Measurements from ENCODE around the gene HLA-C.

HLA-C gene

GRCh38 chr6:31252625-31253024, 19.3 kb downstream of the HLA-C start:
- H3K4me3 ChIP-seq (ENCODE audit: low read depth, low read length), result no peak overlapping the region
- in situ Hi-C loops (cut with HindIII; ENCODE audit: low pct_ligation_motif_present, low sequenced_read_pairs), result no loop called here
- no peak overlapping the region for H3K27ac ChIP-seq
- peaks cover 7% of the 10 kb centered on the region for H3K27me3 ChIP-seq (replicated peaks)
- no peak for DNase-seq
- no peaks in the 10 kb centered on the region for H3K36me3 ChIP-seq (replicated peaks)
- TF ChIP-seq, protein P1, sequence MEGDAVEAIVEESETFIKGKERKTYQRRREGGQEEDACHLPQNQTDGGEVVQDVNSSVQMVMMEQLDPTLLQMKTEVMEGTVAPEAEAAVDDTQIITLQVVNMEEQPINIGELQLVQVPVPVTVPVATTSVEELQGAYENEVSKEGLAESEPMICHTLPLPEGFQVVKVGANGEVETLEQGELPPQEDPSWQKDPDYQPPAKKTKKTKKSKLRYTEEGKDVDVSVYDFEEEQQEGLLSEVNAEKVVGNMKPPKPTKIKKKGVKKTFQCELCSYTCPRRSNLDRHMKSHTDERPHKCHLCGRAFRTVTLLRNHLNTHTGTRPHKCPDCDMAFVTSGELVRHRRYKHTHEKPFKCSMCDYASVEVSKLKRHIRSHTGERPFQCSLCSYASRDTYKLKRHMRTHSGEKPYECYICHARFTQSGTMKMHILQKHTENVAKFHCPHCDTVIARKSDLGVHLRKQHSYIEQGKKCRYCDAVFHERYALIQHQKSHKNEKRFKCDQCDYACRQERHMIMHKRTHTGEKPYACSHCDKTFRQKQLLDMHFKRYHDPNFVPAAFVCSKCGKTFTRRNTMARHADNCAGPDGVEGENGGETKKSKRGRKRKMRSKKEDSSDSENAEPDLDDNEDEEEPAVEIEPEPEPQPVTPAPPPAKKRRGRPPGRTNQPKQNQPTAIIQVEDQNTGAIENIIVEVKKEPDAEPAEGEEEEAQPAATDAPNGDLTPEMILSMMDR (IDR thresholded peaks at IDR 0.05; ENCODE audit: low read depth, low read length, missing control alignments), result peak; percentile 15

- Histone ChIP-seq H3K27ac (no peak overlapping the region), H3K4me3 (ENCODE audit: low read depth, low read length) (no peak overlapping the region), H3K27me3 (replicated peaks) (peaks cover 7% of the 10 kb centered on the region), H3K36me3 (replicated peaks) (no peaks in the 10 kb centered on the region)
- DNase-seq, result no peak
- in situ Hi-C loops (cut with HindIII; ENCODE audit: low pct_ligation_motif_present, low sequenced_read_pairs), result no loop called here
- TF ChIP-seq, protein P1 (IDR thresholded peaks at IDR 0.05; ENCODE audit: low read depth, low read length, missing control alignments), result no peak
These were observed 20.6 kb downstream of the HLA-C start for GRCh38 chr6:31251261-31251660.

DNA sequence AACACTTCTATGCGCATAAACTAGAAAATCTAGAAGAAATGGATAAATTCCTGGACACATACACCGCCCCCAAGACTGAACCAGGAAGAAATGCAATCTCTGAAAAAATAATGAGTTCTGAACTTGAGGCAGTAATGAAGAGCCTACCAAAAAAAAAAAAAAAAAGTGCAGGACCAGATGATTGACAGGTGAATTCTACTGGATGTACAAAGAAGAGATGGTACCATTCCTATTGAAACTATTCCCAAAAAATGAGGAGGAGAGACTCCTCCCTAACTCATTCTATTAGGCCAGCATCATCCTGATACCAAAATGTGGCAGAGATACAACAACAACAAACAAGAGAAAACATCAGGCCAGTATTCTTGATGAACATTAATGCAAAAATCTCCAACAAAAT, 22.7 kb downstream of the HLA-C start:
- in situ Hi-C loops (cut with HindIII; ENCODE audit: low pct_ligation_motif_present, low sequenced_read_pairs), result no loop called here
- no peaks in the 10 kb centered on the region for H3K36me3 ChIP-seq (replicated peaks)
- TF ChIP-seq, protein P1 (IDR thresholded peaks at IDR 0.05; ENCODE audit: low read depth, low read length, missing control alignments), result no peak
- no peak overlapping the region for H3K4me3 ChIP-seq (ENCODE audit: low read depth, low read length)
- DNase-seq, result no peak
- no peak overlapping the region for H3K27ac ChIP-seq
- peaks cover 7% of the 10 kb centered on the region for H3K27me3 ChIP-seq (replicated peaks)

DNA sequence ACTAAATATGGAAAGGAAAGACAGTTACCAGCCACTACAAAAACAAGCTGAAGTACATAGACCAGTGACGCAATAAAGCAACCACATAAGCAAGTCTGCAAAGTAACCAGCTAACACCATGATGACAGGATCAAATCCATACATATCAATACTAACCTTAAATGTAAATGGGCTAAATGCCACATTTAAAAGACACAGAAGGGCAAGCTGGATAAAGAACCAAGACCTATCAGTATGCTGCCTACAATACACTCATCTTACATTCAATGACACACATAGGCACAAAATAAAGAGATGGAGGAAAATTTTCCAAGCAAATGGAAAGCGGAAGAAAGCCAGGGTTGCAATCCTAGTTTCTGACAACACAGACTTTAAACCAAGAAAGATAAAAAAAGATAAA, 24.1 kb downstream of the HLA-C start:
- in situ Hi-C loops (cut with HindIII; ENCODE audit: low pct_ligation_motif_present, low sequenced_read_pairs), result no loop called here
- TF ChIP-seq, protein P1 (IDR thresholded peaks at IDR 0.05; ENCODE audit: low read depth, low read length, missing control alignments), result no peak

DNA sequence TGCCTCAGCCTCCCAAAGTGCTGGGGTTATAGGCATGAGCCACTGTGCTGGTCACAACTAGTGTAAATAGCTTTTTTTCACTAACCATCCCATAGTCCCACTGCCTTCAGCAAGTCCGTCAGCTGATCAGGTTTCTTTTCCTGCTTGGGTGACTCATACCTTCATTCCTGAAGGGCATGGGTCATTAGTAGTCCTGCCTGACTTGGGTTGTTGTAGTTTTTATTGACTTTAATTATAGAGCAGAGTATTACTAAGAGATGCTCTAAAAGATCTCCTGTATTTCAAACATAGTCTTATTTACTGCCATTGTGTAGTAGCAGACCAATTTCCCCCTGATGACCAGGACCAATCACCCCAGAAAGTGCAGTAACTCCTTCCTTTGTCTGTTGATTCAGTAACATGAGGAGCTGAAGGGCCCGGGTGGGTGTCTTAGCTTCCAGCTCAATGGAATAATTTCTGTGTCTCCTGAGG, 25.8 kb downstream of the HLA-C start:
- Histone ChIP-seq H3K27ac (no peak overlapping the region), H3K4me3 (ENCODE audit: low read depth, low read length) (no peak overlapping the region), H3K27me3 (replicated peaks) (peaks cover 5% of the 10 kb centered on the region), H3K36me3 (replicated peaks) (no peaks in the 10 kb centered on the region)
- peak; percentile 79 for DNase-seq
- TF ChIP-seq, protein P1 (IDR thresholded peaks at IDR 0.05; ENCODE audit: low read depth, low read length, missing control alignments), result no peak
- in situ Hi-C loops (cut with HindIII; ENCODE audit: low pct_ligation_motif_present, low sequenced_read_pairs), result no loop called here

More for the DNA sequence above, 24.1 kb downstream of the HLA-C start:
- no peak overlapping the region for H3K27ac ChIP-seq
- DNase-seq, result no peak
- no peak overlapping the region for H3K4me3 ChIP-seq (ENCODE audit: low read depth, low read length)
- no peaks in the 10 kb centered on the region for H3K36me3 ChIP-seq (replicated peaks)
- peaks cover 7% of the 10 kb centered on the region for H3K27me3 ChIP-seq (replicated peaks)

- DNase-seq, result no peak
- Histone ChIP-seq H3K36me3 (replicated peaks) (no peaks in the 10 kb centered on the region), H3K27me3 (replicated peaks) (peaks cover 3% of the 10 kb centered on the region), H3K4me3 (ENCODE audit: low read depth, low read length) (no peak overlapping the region), H3K27ac (no peak overlapping the region)
- in situ Hi-C loops (cut with HindIII; ENCODE audit: low pct_ligation_motif_present, low sequenced_read_pairs), result no loop called here
- TF ChIP-seq, protein P1 (IDR thresholded peaks at IDR 0.05; ENCODE audit: low read depth, low read length, missing control alignments), result no peak
These were observed 28.4 kb downstream of the HLA-C start for GRCh38 chr6:31243508-31243907.

All from brain microvascular endothelial cell (primary cell).